Glutamatergic neuron (in vitro differentiated cells): Measurements from ENCODE around the gene PTPN20. TPM values are rescaled to one million over a fixed set of nuclear protein-coding genes. Genes with fewer than 3 reads are reported as not detected.

Source experiments
- DNase-seq: peaks from one replicate; pipeline ENCODE4 v3.0.0; 2022
- H3K27ac Mint-ChIP-seq: one replicate; pipeline ENCODE4 v1.8.0; 2020; ENCODE audit warnings: mild to moderate bottlenecking, mixed read lengths, inconsistent platforms; ENCODE audit not compliant: unreplicated experiment
- H3K27me3 Mint-ChIP-seq: one replicate; pipeline ENCODE4 v1.8.0; 2020; ENCODE audit warnings: mild to moderate bottlenecking, moderate library complexity, mixed read lengths, inconsistent platforms; ENCODE audit not compliant: unreplicated experiment
- H3K36me3 Mint-ChIP-seq: one replicate; pipeline ENCODE4 v1.8.0; 2020; ENCODE audit warnings: mild to moderate bottlenecking, mixed read lengths, inconsistent platforms; ENCODE audit not compliant: unreplicated experiment
- H3K4me1 Mint-ChIP-seq: one replicate; pipeline ENCODE4 v1.8.0; 2020; ENCODE audit warnings: mild to moderate bottlenecking, low read depth, mixed read lengths, inconsistent platforms; ENCODE audit not compliant: unreplicated experiment
- H3K4me3 Mint-ChIP-seq: one replicate; pipeline ENCODE4 v1.8.0; 2020; ENCODE audit warnings: mild to moderate bottlenecking, mixed read lengths, inconsistent platforms; ENCODE audit not compliant: unreplicated experiment
- H3K9me3 Mint-ChIP-seq: one replicate; pipeline ENCODE4 v1.8.0; 2020; ENCODE audit warnings: mild to moderate bottlenecking, moderate library complexity, mixed read lengths, inconsistent platforms; ENCODE audit not compliant: unreplicated experiment
- total RNA-seq: library from RNA; stranded (reverse); fragmentation: NEBNext Ultra II Directional; extraction: Animal tissue kit (Norgen Biotek cat#: 25700); gene quantifications from one replicate; pipeline ENCODE4 v1.2.1, GENCODE V29; 2021; ENCODE audit not compliant: unreplicated experiment
- TF ChIP-seq, protein P1 (sequence below): fragments of 200-600 bp; sonication (generic); IDR thresholded peaks from one replicate; pipeline ENCODE4 v1.5.0; 2021; ENCODE audit not compliant: partially characterized antibody, unreplicated experiment

PTPN20 gene
- total RNA-seq, 1 donor from 2014 or later = not detected

DNA sequence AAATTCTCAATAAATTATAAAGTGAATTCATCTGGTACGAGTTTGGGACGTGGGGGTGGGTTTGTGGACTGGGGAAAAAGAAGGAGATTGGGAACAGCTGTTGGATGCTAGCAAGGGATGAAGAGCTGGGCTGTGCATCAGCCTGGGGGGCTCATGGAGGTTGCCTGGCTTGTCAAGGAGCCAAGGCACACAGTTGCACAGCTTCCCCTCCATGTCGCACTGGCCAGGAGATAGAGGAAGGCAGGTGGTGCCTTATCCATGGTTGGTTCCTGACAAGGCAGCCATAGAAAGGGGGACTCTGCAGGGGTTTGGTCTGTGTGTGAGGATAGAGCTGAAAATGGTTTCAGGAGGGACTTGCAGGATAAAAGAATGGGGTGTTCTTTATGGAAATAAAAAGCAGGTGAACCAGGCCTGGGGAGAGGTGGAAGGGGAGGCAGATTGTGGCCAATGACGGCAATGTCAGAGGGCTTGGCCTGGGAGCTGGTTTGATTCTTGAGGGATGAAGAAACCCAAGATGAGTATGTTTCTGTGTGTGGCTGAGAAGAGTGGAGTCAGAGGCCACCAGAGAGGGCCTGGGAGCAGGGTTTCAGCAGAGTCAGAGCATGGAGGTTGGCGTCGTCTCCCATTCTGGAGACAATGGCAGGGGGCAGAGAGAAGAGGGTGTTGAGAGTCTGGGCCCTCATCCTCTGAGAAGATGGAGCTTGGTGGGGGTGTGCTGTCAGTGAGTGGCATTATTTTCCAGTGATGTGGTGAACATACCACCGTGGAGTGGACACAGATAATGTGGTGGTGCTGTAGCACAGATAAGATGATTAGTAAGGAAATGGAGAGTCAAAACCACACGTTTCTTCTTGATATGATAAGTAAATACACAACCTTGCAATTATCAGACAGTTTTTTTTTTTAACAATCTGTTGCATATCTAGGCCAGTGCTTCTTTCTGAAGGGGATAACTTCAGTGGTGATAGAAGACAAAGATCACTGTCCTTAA, 108.2 kb downstream of the PTPN20 start:
- Mint-ChIP-seq H3K27me3 (no peaks in the 10 kb centered on the region), H3K27ac (no peak overlapping the region), H3K4me3 (no peak overlapping the region), H3K36me3 (no peaks in the 10 kb centered on the region), H3K4me1 (peaks cover 11% of the 10 kb centered on the region), H3K9me3 (peaks cover 2% of the 10 kb centered on the region)
- no peak for DNase-seq
- TF ChIP-seq, protein P1, sequence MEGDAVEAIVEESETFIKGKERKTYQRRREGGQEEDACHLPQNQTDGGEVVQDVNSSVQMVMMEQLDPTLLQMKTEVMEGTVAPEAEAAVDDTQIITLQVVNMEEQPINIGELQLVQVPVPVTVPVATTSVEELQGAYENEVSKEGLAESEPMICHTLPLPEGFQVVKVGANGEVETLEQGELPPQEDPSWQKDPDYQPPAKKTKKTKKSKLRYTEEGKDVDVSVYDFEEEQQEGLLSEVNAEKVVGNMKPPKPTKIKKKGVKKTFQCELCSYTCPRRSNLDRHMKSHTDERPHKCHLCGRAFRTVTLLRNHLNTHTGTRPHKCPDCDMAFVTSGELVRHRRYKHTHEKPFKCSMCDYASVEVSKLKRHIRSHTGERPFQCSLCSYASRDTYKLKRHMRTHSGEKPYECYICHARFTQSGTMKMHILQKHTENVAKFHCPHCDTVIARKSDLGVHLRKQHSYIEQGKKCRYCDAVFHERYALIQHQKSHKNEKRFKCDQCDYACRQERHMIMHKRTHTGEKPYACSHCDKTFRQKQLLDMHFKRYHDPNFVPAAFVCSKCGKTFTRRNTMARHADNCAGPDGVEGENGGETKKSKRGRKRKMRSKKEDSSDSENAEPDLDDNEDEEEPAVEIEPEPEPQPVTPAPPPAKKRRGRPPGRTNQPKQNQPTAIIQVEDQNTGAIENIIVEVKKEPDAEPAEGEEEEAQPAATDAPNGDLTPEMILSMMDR = no peak

DNA sequence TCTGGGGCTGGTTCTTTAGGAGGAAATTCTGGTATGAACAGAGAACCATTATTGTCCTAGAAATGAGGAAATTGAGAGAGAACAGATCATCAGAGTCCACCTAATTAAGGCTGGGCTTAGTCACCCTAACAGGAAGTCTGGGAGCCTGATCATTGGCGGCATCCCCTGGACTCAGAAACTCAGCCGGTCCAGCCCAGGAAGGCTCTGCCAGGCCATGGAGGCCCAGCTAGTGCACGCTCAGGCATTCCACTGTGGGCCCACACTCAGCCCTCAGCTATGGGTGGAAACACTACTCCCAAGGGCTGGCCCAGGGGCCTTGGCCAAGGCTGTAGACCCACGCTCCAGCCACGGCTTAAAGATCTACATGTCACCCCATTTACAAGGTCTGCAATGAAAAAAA, 109.2 kb downstream of the PTPN20 start:
- Mint-ChIP-seq H3K36me3 (no peaks in the 10 kb centered on the region), H3K4me1 (peaks cover 11% of the 10 kb centered on the region), H3K27ac (no peak overlapping the region), H3K27me3 (no peaks in the 10 kb centered on the region), H3K9me3 (peaks cover 2% of the 10 kb centered on the region), H3K4me3 (no peak overlapping the region)
- TF ChIP-seq, protein P1 = no peak
- DNase-seq = no peak

DNA sequence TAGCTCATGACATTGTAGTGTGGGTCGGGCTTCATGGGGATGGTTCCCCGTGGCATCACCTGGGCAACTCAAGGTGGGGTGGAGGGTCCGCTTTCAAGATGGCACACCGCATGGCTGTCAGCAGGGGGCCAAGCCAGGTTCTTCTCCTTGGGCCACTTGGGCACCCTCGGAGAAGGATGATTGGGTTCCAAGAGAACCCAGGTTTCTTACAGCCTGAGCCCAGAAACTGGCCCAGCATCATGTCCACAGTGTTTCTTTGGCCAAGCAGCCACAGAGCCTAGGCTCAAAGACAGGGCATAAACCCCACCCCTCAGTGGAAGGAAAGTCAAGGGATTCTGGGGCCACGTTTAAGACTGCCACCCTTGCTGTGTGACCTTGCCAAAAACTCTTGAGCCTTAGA, 110.6 kb downstream of the PTPN20 start:
- TF ChIP-seq, protein P1 = peak; percentile 45

DNA sequence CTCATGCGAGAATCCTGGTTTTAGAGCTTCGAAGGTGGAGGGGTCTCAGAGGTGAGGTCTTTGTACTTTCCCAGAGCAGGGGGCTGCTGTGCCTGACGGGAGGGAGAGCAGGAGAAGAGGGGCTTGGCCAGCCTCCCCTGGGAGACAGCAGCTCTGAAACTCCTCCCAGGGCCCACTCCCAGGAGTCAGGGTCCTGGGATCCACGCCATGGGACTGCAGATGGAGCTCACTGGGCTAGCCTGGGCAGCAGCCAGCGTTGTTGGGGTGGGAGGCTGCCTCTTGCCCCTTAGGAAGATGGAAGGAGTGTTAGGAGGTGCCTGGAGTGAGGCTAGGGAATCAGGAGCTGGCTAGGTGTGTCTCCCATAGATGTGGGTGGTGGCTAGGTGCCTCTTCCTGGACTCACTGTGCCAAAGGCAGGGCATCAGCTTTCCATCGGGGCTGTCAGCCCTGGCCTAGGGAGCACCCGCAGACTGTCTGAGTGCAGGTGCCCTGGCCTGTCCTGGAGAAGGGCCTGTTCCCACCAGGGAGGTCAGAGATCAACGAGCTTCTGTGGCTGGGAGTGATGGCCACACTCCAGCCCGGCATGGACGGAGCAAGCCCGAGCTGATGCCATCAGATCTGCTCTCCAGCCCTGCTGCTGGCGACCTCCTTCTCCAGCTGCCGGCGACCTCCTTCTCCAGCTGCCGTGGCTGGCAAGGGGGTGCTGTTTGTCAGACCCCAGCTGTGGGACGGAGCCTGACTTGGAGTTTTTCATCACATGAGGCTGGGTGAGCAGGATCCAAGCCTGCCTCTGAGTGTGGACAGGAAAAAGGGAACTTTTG, 111.3 kb downstream of the PTPN20 start:
- H3K4me1 Mint-ChIP-seq = peaks cover 6% of the 10 kb centered on the region
- H3K36me3 Mint-ChIP-seq = no peaks in the 10 kb centered on the region
- TF ChIP-seq, protein P1 = no peak
- H3K27me3 Mint-ChIP-seq = no peaks in the 10 kb centered on the region
- no peaks in the 10 kb centered on the region for H3K9me3 Mint-ChIP-seq
- no peak overlapping the region for H3K4me3 Mint-ChIP-seq
- no peak for DNase-seq
- H3K27ac Mint-ChIP-seq = no peak overlapping the region

More for the DNA sequence above, 110.6 kb downstream of the PTPN20 start:
- Mint-ChIP-seq H3K9me3 (no peaks in the 10 kb centered on the region), H3K4me1 (peaks cover 6% of the 10 kb centered on the region), H3K27me3 (no peaks in the 10 kb centered on the region), H3K36me3 (no peaks in the 10 kb centered on the region), H3K4me3 (no peak overlapping the region), H3K27ac (no peak overlapping the region)
- DNase-seq = no peak
